HCT116 (cell line): Measurements from ENCODE around the gene FGF6. TPM values are rescaled to one million over a fixed set of nuclear protein-coding genes. Genes with fewer than 3 reads are reported as not detected.

Experiments used
- ATAC-seq: fragments of 200-7000 bp; cut with Tn5 transposase; 2 replicates; pipeline ENCODE4 v1.9.1; 2020; ENCODE audit warnings: mild to moderate bottlenecking, moderate library complexity
- BruUV-seq: library from RNA; stranded (reverse); fragments of 400-500 nt; replicated peaks from 2 replicates; lab custom pipeline; 2021; lab: Mats Ljungman, UMichigan
- CTCF ChIA-PET: fragments of 300-600 bp; sonication (Branson Sonifier 250); formaldehyde crosslinking; loops from one replicate; lab custom pipeline; 2021; ENCODE audit warnings: antibody characterized with exemption; lab: Charles Lee
- POLR2A ChIA-PET: fragments of 300-600, 350-600 bp; sonication (Branson Sonifier 250); formaldehyde crosslinking; loops from one replicate; lab custom pipeline; 2021; ENCODE audit warnings: antibody characterized with exemption; lab: Charles Lee
- RAD21 ChIA-PET, 2 experiments: fragments of 300-600 bp; sonication (Branson Sonifier 250); formaldehyde crosslinking; loops; one replicate each; lab custom pipeline; 2023; ENCODE audit warnings: low total read pairs in 2 of 2; ENCODE audit not compliant: uncharacterized antibody in 2 of 2, unreplicated experiment in 2 of 2, low non-redundant PET in 1 of 2; lab: Charles Lee
- DNase-seq: peaks from one replicate; pipeline ENCODE4 v3.0.0-alpha.2; 2010; ENCODE audit warnings: low read depth, low spot score
- H2AFZ ChIP-seq: fragments of 200-600 bp; shearing (Covaris generic), sonication (generic); 2 replicates; pipeline ENCODE4 v1.6.1; 2017; ENCODE audit warnings: low read depth, mixed run types, mixed read lengths, antibody characterized with exemption, low read length; ENCODE audit not compliant: poor library complexity, severe bottlenecking
- H3K27ac ChIP-seq: 2 replicates; pipeline ENCODE4 v1.5.1; 2012; ENCODE audit warnings: low read depth, low read length
- H3K27me3 ChIP-seq: fragments of 200-600 bp; sonication (generic); 2 replicates; pipeline ENCODE4 v1.6.1; 2016; ENCODE audit warnings: mixed run types, low read length, mixed read lengths; ENCODE audit not compliant: insufficient read depth
- H3K36me3 ChIP-seq, 2 experiments: fragments of 200-500 bp in 1 of 2; fragments of 200-600 bp in 1 of 2; sonication (Bioruptor generic) in 1 of 2; sonication (generic) in 1 of 2; 2 replicates each; pipeline versions ENCODE4 v1.5.1 to v1.6.1; 2014 to 2016; ENCODE audit warnings: low read length in 2 of 2, inconsistent platforms in 1 of 2, mixed read lengths in 1 of 2, mixed run types in 1 of 2; ENCODE audit not compliant: insufficient read depth in 2 of 2, control insufficient read depth in 1 of 2
- H3K4me1 ChIP-seq, 2 experiments: fragments of 200-600 bp in 1 of 2; sonication (generic) in 1 of 2; 2 replicates each; pipeline versions ENCODE4 v1.5.1 to v1.6.1; 2012 to 2017; ENCODE audit warnings: low read length in 2 of 2, inconsistent platforms in 1 of 2, mild to moderate bottlenecking in 1 of 2, mixed read lengths in 1 of 2, mixed run types in 1 of 2, moderate library complexity in 1 of 2; ENCODE audit not compliant: insufficient read depth in 2 of 2, control insufficient read depth in 1 of 2
- H3K4me2 ChIP-seq: fragments of 200-600 bp; sonication (generic); 2 replicates; pipeline ENCODE4 v1.6.1; 2017; ENCODE audit warnings: mixed run types, low read length, mixed read lengths
- H3K4me3 ChIP-seq, 2 experiments: fragments of 200-600 bp in 1 of 2; sonication (generic) in 1 of 2; replicated peaks in 1 of 2; 2 replicates each; pipeline ENCODE4 v1.5.1; 2011 to 2016; ENCODE audit warnings: low read length in 2 of 2, control low read depth in 1 of 2, low read depth in 1 of 2, mild to moderate bottlenecking in 1 of 2, mixed read lengths in 1 of 2, mixed run types in 1 of 2
- H3K79me2 ChIP-seq: fragments of 200-600 bp; sonication (generic); 2 replicates; pipeline ENCODE4 v1.6.1; 2017; ENCODE audit warnings: mild to moderate bottlenecking, mixed run types, low read length, moderate library complexity, mixed read lengths; ENCODE audit not compliant: insufficient read depth
- H3K9ac ChIP-seq: fragments of 200-600 bp; sonication (generic); 2 replicates; pipeline ENCODE4 v1.6.1; 2016; ENCODE audit warnings: low read length, mixed read lengths
- H3K9me2 ChIP-seq: fragments of 200-600 bp; sonication (generic), shearing (Covaris generic); 2 replicates; pipeline ENCODE4 v1.6.1; 2017; ENCODE audit warnings: mixed run types, mild to moderate bottlenecking, moderate library complexity; ENCODE audit not compliant: insufficient read depth
- H3K9me3 ChIP-seq, 2 experiments: fragments of 200-500 bp in 1 of 2; fragments of 200-600 bp in 1 of 2; sonication (Bioruptor generic) in 1 of 2; sonication (generic) in 1 of 2; 2 replicates each; pipeline ENCODE4 v1.6.1; 2014 to 2017; ENCODE audit warnings: low read length in 2 of 2, mixed read lengths in 2 of 2, inconsistent platforms in 1 of 2, low read depth in 1 of 2, mild to moderate bottlenecking in 1 of 2, mixed run types in 1 of 2, moderate library complexity in 1 of 2; ENCODE audit not compliant: control insufficient read depth in 1 of 2, insufficient read depth in 1 of 2
- H4K20me1 ChIP-seq: fragments of 200-600 bp; sonication (generic), shearing (Covaris generic); 2 replicates; pipeline ENCODE4 v1.6.1; 2017; ENCODE audit warnings: mixed run types, mild to moderate bottlenecking, moderate library complexity; ENCODE audit not compliant: insufficient read depth
- CEBPB ChIP-seq: IDR thresholded peaks from 2 replicates; pipeline ENCODE4 v1.6.1; 2012; ENCODE audit warnings: low read depth
- ELF1 ChIP-seq: IDR thresholded peaks from 2 replicates; pipeline ENCODE4 v1.6.1; 2012; ENCODE audit warnings: low read depth, borderline replicate concordance
- EZH2 ChIP-seq: fragments of 200-600 bp; sonication (generic); IDR thresholded peaks from 2 replicates; pipeline ENCODE4 v1.6.1; 2017; ENCODE audit warnings: antibody characterized with exemption, mixed run types
- FOSL1 ChIP-seq: IDR thresholded peaks from 2 replicates; pipeline ENCODE4 v1.6.1; 2012; ENCODE audit warnings: low read depth
- POLR2AphosphoS5 ChIP-seq: IDR thresholded peaks from 2 replicates; pipeline ENCODE4 v1.6.1; 2011; ENCODE audit warnings: mild to moderate bottlenecking, low read depth, low read length, moderate library complexity
- SIN3A ChIP-seq: IDR thresholded peaks from 2 replicates; pipeline ENCODE4 v1.6.1; 2012; ENCODE audit warnings: low read depth
- TCF7L2 ChIP-seq: IDR thresholded peaks from 2 replicates; pipeline ENCODE4 v1.7.0; 2011; ENCODE audit warnings: borderline replicate concordance, inconsistent platforms; ENCODE audit not compliant: insufficient read depth, insufficient read length; ENCODE audit errors: extremely low read depth
- YY1 ChIP-seq: IDR thresholded peaks from 2 replicates; pipeline ENCODE4 v1.6.1; 2011; ENCODE audit warnings: low read length, low read depth, moderate library complexity, mild to moderate bottlenecking; ENCODE audit not compliant: insufficient replicate concordance; ENCODE audit errors: extremely low read depth
- ZFX ChIP-seq: fragments of 450-650 bp; IDR thresholded peaks from 2 replicates; pipeline ENCODE4 v1.6.1; 2017
- ZNF274 ChIP-seq: fragments of 200-500 bp; sonication (Bioruptor generic); IDR thresholded peaks from 2 replicates; pipeline ENCODE4 v1.6.1; 2014; ENCODE audit warnings: mild to moderate bottlenecking, low read depth, low read length, inconsistent platforms
- intact Hi-C: fragments of 100-400 bp; cut with micrococcal nuclease; formaldehyde crosslinking; loops from 2 replicates; pipeline ENCODE4 v1.10.0; 2022
- total RNA-seq: library from RNA; stranded (reverse); gene quantifications from one replicate; pipeline ENCODE4 v1.2.1, GENCODE V29; 2021; ENCODE audit not compliant: unreplicated experiment
- TF ChIP-seq, protein P1 (sequence below): IDR thresholded peaks from 2 replicates; pipeline ENCODE4 v1.6.1; 2011; ENCODE audit warnings: mild to moderate bottlenecking, low read length, moderate library complexity; ENCODE audit not compliant: insufficient replicate concordance; ENCODE audit errors: extremely low read depth
- TF ChIP-seq, protein P2 (sequence below): IDR thresholded peaks from 2 replicates; pipeline ENCODE4 v1.6.1; 2012
- TF ChIP-seq, protein P3 (sequence below): IDR thresholded peaks from 2 replicates; pipeline ENCODE4 v1.6.1; 2012

The FGF6 gene
- total RNA-seq, 1 experiment from 2014 or later: not detected

DNA sequence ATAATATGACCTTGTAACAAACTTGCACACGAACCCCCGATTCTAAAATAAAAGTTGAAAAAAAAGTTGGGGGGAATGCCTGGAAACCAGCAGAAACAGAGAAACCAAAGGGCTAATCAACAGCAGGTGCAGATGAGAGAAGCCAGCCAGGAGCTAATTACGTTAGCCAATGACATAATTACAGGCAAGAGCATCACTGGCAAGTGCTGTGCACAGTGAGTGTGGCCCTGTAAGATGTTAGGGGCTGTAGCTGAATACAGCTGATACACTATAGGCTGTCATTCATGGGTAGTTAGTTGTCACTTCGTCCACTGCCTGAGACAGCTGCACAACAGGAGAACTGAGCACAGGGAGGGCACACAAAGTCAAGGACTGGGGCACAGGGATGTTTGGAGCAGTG is 58.8 kb downstream of the FGF6 start:
- intact Hi-C loops: no loop called here
- Histone ChIP-seq H3K9ac (no peak overlapping the region), H3K4me3 (no peak overlapping the region), H3K27me3 (peaks cover 22% of the 10 kb centered on the region), H3K36me3 (no peaks in the 10 kb centered on the region), H3K27ac (no peak overlapping the region), H3K9me3 (no peaks in the 10 kb centered on the region), H3K79me2 (no peaks in the 10 kb centered on the region), H4K20me1 (no peaks in the 10 kb centered on the region), H3K9me2 (no peaks in the 10 kb centered on the region), H2AFZ (no peak overlapping the region), H3K4me2 (no peak overlapping the region), H3K4me1 (no peaks in the 10 kb centered on the region)
- ATAC-seq (no peak), DNase-seq (no peak)
- no TSS peak for BruUV-seq
- ChIA-PET POLR2A (no interaction called here), RAD21 (no interaction called here), CTCF (no interaction called here)
- TF ChIP-seq, protein P1, sequence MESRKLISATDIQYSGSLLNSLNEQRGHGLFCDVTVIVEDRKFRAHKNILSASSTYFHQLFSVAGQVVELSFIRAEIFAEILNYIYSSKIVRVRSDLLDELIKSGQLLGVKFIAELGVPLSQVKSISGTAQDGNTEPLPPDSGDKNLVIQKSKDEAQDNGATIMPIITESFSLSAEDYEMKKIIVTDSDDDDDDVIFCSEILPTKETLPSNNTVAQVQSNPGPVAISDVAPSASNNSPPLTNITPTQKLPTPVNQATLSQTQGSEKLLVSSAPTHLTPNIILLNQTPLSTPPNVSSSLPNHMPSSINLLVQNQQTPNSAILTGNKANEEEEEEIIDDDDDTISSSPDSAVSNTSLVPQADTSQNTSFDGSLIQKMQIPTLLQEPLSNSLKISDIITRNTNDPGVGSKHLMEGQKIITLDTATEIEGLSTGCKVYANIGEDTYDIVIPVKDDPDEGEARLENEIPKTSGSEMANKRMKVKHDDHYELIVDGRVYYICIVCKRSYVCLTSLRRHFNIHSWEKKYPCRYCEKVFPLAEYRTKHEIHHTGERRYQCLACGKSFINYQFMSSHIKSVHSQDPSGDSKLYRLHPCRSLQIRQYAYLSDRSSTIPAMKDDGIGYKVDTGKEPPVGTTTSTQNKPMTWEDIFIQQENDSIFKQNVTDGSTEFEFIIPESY: no peak
- TF ChIP-seq TCF7L2 (no peak), YY1 (no peak), EZH2 (no peak), ZNF274 (no peak), SIN3A (no peak), CEBPB (no peak), POLR2AphosphoS5 (no peak), FOSL1 (no peak), ELF1 (no peak), ZFX (no peak)
- TF ChIP-seq, protein P2, sequence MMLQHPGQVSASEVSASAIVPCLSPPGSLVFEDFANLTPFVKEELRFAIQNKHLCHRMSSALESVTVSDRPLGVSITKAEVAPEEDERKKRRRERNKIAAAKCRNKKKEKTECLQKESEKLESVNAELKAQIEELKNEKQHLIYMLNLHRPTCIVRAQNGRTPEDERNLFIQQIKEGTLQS: no peak
- TF ChIP-seq, protein P3, sequence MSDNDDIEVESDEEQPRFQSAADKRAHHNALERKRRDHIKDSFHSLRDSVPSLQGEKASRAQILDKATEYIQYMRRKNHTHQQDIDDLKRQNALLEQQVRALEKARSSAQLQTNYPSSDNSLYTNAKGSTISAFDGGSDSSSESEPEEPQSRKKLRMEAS: no peak

Other genes starting within 250 kb of the FGF6 start
- 1.1 TPM for gene CCND2, start 172.1 kb downstream of the FGF6 start, total RNA-seq
- gene TIGAR, start 124.6 kb downstream of the FGF6 start, total RNA-seq: 13.7 TPM
- not detected for gene FGF23, start 66.1 kb downstream of the FGF6 start, total RNA-seq
- gene RAD51AP1, start 93.1 kb upstream of the FGF6 start, total RNA-seq: 28.2 TPM
- gene DYRK4, start 116.4 kb upstream of the FGF6 start, total RNA-seq: 27.1 TPM
- gene AKAP3, start 203.2 kb upstream of the FGF6 start, total RNA-seq: 4.3 TPM
- 95.4 TPM for gene NDUFA9, start 203.3 kb upstream of the FGF6 start, total RNA-seq